HCT116 (cell line): ENCODE measurements around the gene PCIF1. TPM values are rescaled to one million over a fixed set of nuclear protein-coding genes. Genes with fewer than 3 reads are reported as not detected.
"Not testable (repeated sequence)": the region's sequence is repeated elsewhere in the genome, so short reads cannot be mapped to it uniquely, and the experiment has no call there.

ENCODE experiments used
- ATAC-seq: fragments of 200-7000 bp; cut with Tn5 transposase; 2 replicates; pipeline ENCODE4 v1.9.1; 2020; ENCODE audit warnings: mild to moderate bottlenecking, moderate library complexity
- BruUV-seq: library from RNA; stranded (reverse); fragments of 400-500 nt; replicated peaks from 2 replicates; lab custom pipeline; 2021; lab: Mats Ljungman, UMichigan
- CTCF ChIA-PET: fragments of 300-600 bp; sonication (Branson Sonifier 250); formaldehyde crosslinking; loops from one replicate; lab custom pipeline; 2021; ENCODE audit warnings: antibody characterized with exemption; lab: Charles Lee
- POLR2A ChIA-PET: fragments of 300-600, 350-600 bp; sonication (Branson Sonifier 250); formaldehyde crosslinking; loops from one replicate; lab custom pipeline; 2021; ENCODE audit warnings: antibody characterized with exemption; lab: Charles Lee
- RAD21 ChIA-PET, 2 experiments: fragments of 300-600 bp; sonication (Branson Sonifier 250); formaldehyde crosslinking; loops; one replicate each; lab custom pipeline; 2023; ENCODE audit warnings: low total read pairs in 2 of 2; ENCODE audit not compliant: uncharacterized antibody in 2 of 2, unreplicated experiment in 2 of 2, low non-redundant PET in 1 of 2; lab: Charles Lee
- DNase-seq: peaks from one replicate; pipeline ENCODE4 v3.0.0-alpha.2; 2010; ENCODE audit warnings: low read depth, low spot score
- H2AFZ ChIP-seq: fragments of 200-600 bp; shearing (Covaris generic), sonication (generic); 2 replicates; pipeline ENCODE4 v1.6.1; 2017; ENCODE audit warnings: low read depth, mixed run types, mixed read lengths, antibody characterized with exemption, low read length; ENCODE audit not compliant: poor library complexity, severe bottlenecking
- H3K27ac ChIP-seq: 2 replicates; pipeline ENCODE4 v1.5.1; 2012; ENCODE audit warnings: low read depth, low read length
- H3K27me3 ChIP-seq: fragments of 200-600 bp; sonication (generic); 2 replicates; pipeline ENCODE4 v1.6.1; 2016; ENCODE audit warnings: mixed run types, low read length, mixed read lengths; ENCODE audit not compliant: insufficient read depth
- H3K36me3 ChIP-seq, 2 experiments: fragments of 200-500 bp in 1 of 2; fragments of 200-600 bp in 1 of 2; sonication (Bioruptor generic) in 1 of 2; sonication (generic) in 1 of 2; 2 replicates each; pipeline versions ENCODE4 v1.5.1 to v1.6.1; 2014 to 2016; ENCODE audit warnings: low read length in 2 of 2, inconsistent platforms in 1 of 2, mixed read lengths in 1 of 2, mixed run types in 1 of 2; ENCODE audit not compliant: insufficient read depth in 2 of 2, control insufficient read depth in 1 of 2
- H3K4me1 ChIP-seq, 2 experiments: fragments of 200-600 bp in 1 of 2; sonication (generic) in 1 of 2; 2 replicates each; pipeline versions ENCODE4 v1.5.1 to v1.6.1; 2012 to 2017; ENCODE audit warnings: low read length in 2 of 2, inconsistent platforms in 1 of 2, mild to moderate bottlenecking in 1 of 2, mixed read lengths in 1 of 2, mixed run types in 1 of 2, moderate library complexity in 1 of 2; ENCODE audit not compliant: insufficient read depth in 2 of 2, control insufficient read depth in 1 of 2
- H3K4me2 ChIP-seq: fragments of 200-600 bp; sonication (generic); 2 replicates; pipeline ENCODE4 v1.6.1; 2017; ENCODE audit warnings: mixed run types, low read length, mixed read lengths
- H3K4me3 ChIP-seq, 2 experiments: fragments of 200-600 bp in 1 of 2; sonication (generic) in 1 of 2; replicated peaks in 1 of 2; 2 replicates each; pipeline ENCODE4 v1.5.1; 2011 to 2016; ENCODE audit warnings: low read length in 2 of 2, control low read depth in 1 of 2, low read depth in 1 of 2, mild to moderate bottlenecking in 1 of 2, mixed read lengths in 1 of 2, mixed run types in 1 of 2
- H3K79me2 ChIP-seq: fragments of 200-600 bp; sonication (generic); 2 replicates; pipeline ENCODE4 v1.6.1; 2017; ENCODE audit warnings: mild to moderate bottlenecking, mixed run types, low read length, moderate library complexity, mixed read lengths; ENCODE audit not compliant: insufficient read depth
- H3K9ac ChIP-seq: fragments of 200-600 bp; sonication (generic); 2 replicates; pipeline ENCODE4 v1.6.1; 2016; ENCODE audit warnings: low read length, mixed read lengths
- H3K9me2 ChIP-seq: fragments of 200-600 bp; sonication (generic), shearing (Covaris generic); 2 replicates; pipeline ENCODE4 v1.6.1; 2017; ENCODE audit warnings: mixed run types, mild to moderate bottlenecking, moderate library complexity; ENCODE audit not compliant: insufficient read depth
- H3K9me3 ChIP-seq, 2 experiments: fragments of 200-500 bp in 1 of 2; fragments of 200-600 bp in 1 of 2; sonication (Bioruptor generic) in 1 of 2; sonication (generic) in 1 of 2; 2 replicates each; pipeline ENCODE4 v1.6.1; 2014 to 2017; ENCODE audit warnings: low read length in 2 of 2, mixed read lengths in 2 of 2, inconsistent platforms in 1 of 2, low read depth in 1 of 2, mild to moderate bottlenecking in 1 of 2, mixed run types in 1 of 2, moderate library complexity in 1 of 2; ENCODE audit not compliant: control insufficient read depth in 1 of 2, insufficient read depth in 1 of 2
- H4K20me1 ChIP-seq: fragments of 200-600 bp; sonication (generic), shearing (Covaris generic); 2 replicates; pipeline ENCODE4 v1.6.1; 2017; ENCODE audit warnings: mixed run types, mild to moderate bottlenecking, moderate library complexity; ENCODE audit not compliant: insufficient read depth
- CEBPB ChIP-seq: IDR thresholded peaks from 2 replicates; pipeline ENCODE4 v1.6.1; 2012; ENCODE audit warnings: low read depth
- POLR2AphosphoS5 ChIP-seq: IDR thresholded peaks from 2 replicates; pipeline ENCODE4 v1.6.1; 2011; ENCODE audit warnings: mild to moderate bottlenecking, low read depth, low read length, moderate library complexity
- RAD21 ChIP-seq: IDR thresholded peaks from 2 replicates; pipeline ENCODE4 v1.6.1; 2012; ENCODE audit warnings: low read depth, mild to moderate bottlenecking
- ZNF274 ChIP-seq: fragments of 200-500 bp; sonication (Bioruptor generic); IDR thresholded peaks from 2 replicates; pipeline ENCODE4 v1.6.1; 2014; ENCODE audit warnings: mild to moderate bottlenecking, low read depth, low read length, inconsistent platforms
- intact Hi-C: fragments of 100-400 bp; cut with micrococcal nuclease; formaldehyde crosslinking; loops from 2 replicates; pipeline ENCODE4 v1.10.0; 2022
- total RNA-seq: library from RNA; stranded (reverse); gene quantifications from one replicate; pipeline ENCODE4 v1.2.1, GENCODE V29; 2021; ENCODE audit not compliant: unreplicated experiment
- TF ChIP-seq, protein P1 (sequence below), 3 experiments: fragments of 200-600 bp in 1 of 3; sonication (generic) in 1 of 3; IDR thresholded peaks in 2 of 3; conservative IDR thresholded peaks in 1 of 3; 2 replicates each; pipeline ENCODE4 v1.5.1; 2012 to 2017; ENCODE audit warnings: low read depth in 2 of 3, low read length in 2 of 3, antibody characterized with exemption in 1 of 3, borderline replicate concordance in 1 of 3, control low read depth in 1 of 3, mild to moderate bottlenecking in 1 of 3, mixed read lengths in 1 of 3, mixed run types in 1 of 3, moderate library complexity in 1 of 3; ENCODE audit not compliant: insufficient read depth in 1 of 3
- TF ChIP-seq, protein P2 (sequence below): IDR thresholded peaks from 2 replicates; pipeline ENCODE4 v1.6.1; 2012; ENCODE audit warnings: low read depth

Gene PCIF1
- total RNA-seq, 1 experiment from 2014 or later, result 31.8 TPM

DNA sequence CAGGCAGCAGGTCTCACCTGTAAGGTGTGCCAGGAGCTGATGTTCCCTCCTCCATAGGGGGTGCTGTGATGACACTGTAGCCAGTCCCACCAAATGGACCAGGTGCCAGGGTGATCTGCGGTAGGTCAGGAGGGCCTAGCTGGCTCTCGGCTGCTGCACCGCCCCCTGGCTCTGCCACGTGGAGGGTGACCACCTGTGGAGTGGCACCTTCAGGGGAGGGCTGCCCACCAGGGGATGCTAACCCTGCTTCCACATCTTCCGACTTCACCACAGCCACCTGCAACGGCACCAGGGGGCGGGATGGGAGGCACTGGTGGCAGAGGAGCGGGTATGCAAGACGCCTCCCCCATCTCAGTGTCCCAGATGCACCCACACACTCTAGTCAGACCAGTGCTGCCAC is 19.2 kb downstream of the PCIF1 start:
- ChIA-PET RAD21 (no interaction called here), CTCF (interaction anchor here (0.8 to 2.0 kb wide), 2 partner anchors 16 to 154 kb away, joined by 3 to 5 read pairs; no protein-coding TSS in a partner anchor), POLR2A (no interaction called here)
- intact Hi-C loops, result no loop called here
- ATAC-seq, result 0 out of 2 replicates have a peak, but pooled peaks have one; percentile 18
- no peak for DNase-seq
- Histone ChIP-seq H3K27ac (no peak overlapping the region), H3K4me2 (no peak overlapping the region), H4K20me1 (no peaks in the 10 kb centered on the region), H3K36me3 (peaks cover 26 to 30% of the 10 kb centered on the region in 2 experiments; a peak in 3 of 4 replicates), H3K27me3 (no peaks in the 10 kb centered on the region), H3K4me1 (no peaks in the 10 kb centered on the region), H3K9me2 (no peaks in the 10 kb centered on the region), H2AFZ (no peak overlapping the region), H3K9ac (no peak overlapping the region), H3K79me2 (no peaks in the 10 kb centered on the region), H3K4me3 (no peak overlapping the region), H3K9me3 (no peaks in the 10 kb centered on the region)
- TF ChIP-seq ZNF274 (no peak), RAD21 (no peak), POLR2AphosphoS5 (no peak), CEBPB (no peak)
- TF ChIP-seq, protein P1, sequence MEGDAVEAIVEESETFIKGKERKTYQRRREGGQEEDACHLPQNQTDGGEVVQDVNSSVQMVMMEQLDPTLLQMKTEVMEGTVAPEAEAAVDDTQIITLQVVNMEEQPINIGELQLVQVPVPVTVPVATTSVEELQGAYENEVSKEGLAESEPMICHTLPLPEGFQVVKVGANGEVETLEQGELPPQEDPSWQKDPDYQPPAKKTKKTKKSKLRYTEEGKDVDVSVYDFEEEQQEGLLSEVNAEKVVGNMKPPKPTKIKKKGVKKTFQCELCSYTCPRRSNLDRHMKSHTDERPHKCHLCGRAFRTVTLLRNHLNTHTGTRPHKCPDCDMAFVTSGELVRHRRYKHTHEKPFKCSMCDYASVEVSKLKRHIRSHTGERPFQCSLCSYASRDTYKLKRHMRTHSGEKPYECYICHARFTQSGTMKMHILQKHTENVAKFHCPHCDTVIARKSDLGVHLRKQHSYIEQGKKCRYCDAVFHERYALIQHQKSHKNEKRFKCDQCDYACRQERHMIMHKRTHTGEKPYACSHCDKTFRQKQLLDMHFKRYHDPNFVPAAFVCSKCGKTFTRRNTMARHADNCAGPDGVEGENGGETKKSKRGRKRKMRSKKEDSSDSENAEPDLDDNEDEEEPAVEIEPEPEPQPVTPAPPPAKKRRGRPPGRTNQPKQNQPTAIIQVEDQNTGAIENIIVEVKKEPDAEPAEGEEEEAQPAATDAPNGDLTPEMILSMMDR (IDR thresholded peaks at IDR 0.05 in 2 of 3, conservative IDR thresholded peaks at IDR 0.05 in 1 of 3; ENCODE audit: borderline replicate concordance in 1 of 3, insufficient read depth in 1 of 3, low read depth in 2 of 3, low read length in 2 of 3), result no peak
- TF ChIP-seq, protein P2, sequence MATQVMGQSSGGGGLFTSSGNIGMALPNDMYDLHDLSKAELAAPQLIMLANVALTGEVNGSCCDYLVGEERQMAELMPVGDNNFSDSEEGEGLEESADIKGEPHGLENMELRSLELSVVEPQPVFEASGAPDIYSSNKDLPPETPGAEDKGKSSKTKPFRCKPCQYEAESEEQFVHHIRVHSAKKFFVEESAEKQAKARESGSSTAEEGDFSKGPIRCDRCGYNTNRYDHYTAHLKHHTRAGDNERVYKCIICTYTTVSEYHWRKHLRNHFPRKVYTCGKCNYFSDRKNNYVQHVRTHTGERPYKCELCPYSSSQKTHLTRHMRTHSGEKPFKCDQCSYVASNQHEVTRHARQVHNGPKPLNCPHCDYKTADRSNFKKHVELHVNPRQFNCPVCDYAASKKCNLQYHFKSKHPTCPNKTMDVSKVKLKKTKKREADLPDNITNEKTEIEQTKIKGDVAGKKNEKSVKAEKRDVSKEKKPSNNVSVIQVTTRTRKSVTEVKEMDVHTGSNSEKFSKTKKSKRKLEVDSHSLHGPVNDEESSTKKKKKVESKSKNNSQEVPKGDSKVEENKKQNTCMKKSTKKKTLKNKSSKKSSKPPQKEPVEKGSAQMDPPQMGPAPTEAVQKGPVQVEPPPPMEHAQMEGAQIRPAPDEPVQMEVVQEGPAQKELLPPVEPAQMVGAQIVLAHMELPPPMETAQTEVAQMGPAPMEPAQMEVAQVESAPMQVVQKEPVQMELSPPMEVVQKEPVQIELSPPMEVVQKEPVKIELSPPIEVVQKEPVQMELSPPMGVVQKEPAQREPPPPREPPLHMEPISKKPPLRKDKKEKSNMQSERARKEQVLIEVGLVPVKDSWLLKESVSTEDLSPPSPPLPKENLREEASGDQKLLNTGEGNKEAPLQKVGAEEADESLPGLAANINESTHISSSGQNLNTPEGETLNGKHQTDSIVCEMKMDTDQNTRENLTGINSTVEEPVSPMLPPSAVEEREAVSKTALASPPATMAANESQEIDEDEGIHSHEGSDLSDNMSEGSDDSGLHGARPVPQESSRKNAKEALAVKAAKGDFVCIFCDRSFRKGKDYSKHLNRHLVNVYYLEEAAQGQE, result no peak
- no TSS peak for BruUV-seq

DNA sequence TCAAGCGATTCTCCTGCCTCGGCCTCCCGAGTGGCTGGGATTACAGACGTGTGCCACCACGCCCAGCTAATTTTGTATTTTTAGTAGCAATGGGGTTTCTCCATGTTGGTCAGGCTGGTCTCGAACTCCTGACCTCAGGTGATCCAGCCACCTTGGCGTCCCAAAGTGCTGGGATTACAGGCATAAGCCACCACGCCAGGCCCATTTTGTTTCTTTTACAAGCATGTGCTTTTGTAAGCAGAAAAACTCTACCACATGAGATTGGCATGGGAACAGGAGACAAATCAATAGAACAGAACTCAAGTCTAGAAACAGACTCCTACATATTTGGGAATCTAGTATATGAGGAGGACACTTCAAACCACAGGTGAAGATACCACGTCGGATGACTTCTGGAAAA is 21.8 kb downstream of the PCIF1 start:
- H3K9me2 ChIP-seq, H3K79me2 ChIP-seq, H3K27me3 ChIP-seq, POLR2A ChIA-PET, BruUV-seq, H3K4me2 ChIP-seq, H3K4me1 ChIP-seq, H3K9me3 ChIP-seq, intact Hi-C loops, ATAC-seq, H3K27ac ChIP-seq, H3K4me3 ChIP-seq, H3K9ac ChIP-seq, CTCF ChIA-PET, H2AFZ ChIP-seq, RAD21 ChIA-PET, H4K20me1 ChIP-seq, DNase-seq: not testable (repeated sequence)
- H3K36me3 ChIP-seq, result peaks cover 36 to 37% of the 10 kb centered on the region in 2 experiments; a peak in 3 of 4 replicates
